Right hindlimb (tissue), 1 donor: ENCODE data around the gene KCNMA1.

Source experiments
- DNase-seq: peaks from one replicate; pipeline ENCODE4 v3.0.0-alpha.2; 2018

KCNMA1 gene

DNA sequence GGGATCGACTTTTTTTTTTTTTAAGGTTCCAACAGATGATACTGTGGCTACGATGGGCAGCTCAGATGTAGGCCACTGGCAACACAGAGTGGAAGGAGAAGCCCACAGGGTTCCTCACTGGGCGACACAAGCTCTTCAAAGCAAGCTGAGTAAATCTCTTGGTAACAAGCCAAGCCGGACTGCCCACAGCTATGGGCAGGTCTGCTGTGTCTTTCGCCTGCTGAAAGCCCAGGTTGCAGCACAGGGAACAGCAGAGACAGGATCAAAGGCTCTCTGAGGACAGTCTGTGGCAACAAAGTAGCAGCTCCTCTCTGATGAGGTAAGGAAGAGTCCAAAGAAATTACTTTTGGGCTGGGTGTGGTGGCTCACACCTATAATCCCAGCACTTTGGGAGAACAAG, 83.6 kb downstream of the KCNMA1 start:
- DNase-seq = no peak

DNA sequence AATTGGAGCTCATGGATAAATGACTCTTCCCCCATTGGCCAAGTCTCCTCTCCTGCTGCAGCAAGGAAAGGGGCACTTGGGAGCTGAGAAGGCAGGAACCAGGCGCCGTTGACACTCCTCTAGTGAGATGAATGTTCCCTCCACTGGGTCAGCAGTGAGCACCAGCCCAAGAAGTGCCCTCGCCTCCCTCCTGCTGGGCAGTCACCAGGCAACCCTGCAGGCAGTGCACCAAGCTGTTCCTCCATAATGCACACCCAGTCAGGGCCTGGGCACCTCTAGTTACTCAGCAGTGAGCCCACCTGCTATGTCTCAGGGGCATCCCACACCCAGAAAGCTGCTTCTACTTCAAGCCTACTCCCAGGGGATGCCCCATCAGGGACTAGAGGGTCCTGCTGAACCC, 84.3 kb downstream of the KCNMA1 start:
- DNase-seq = no peak

DNA sequence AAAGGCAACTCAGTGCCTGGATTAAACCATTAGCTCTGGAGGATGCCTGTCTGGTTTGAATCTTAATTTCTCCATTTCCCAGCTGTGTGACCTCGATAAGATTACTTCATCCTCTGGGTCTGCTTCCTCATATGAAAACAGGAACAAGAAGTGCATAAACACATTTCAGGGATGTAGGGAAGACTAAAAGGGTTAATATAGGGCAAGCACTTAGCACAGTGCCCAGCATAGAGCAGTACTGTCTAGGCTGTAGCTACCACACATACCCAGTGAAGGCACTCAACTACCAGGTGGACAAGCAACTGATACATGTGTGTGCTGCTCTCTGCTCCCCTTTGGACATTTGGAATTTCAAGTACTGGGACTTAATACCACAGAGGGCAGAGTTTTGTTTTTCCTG, 85.4 kb downstream of the KCNMA1 start:
- no peak for DNase-seq

DNA sequence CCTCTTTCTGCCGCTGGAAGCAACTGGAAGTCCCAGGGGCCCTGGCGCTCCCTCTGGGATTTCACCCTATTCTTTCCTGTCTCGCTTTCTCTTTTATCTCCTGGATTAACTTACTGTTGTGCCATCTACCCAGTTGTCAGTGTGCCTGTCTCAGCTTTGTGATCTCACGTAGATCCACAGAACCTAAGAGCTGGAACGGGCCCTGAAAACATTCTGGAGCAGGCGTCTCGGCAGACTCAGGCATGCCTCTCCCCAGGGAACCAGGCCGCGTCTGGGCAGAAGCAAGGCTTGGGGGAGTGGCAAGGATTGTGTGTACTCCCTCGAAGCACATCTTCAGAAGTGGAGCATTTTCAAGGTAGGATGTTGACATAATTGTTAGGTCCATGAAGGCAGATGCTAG, 87.2 kb downstream of the KCNMA1 start:
- DNase-seq = no peak

DNA sequence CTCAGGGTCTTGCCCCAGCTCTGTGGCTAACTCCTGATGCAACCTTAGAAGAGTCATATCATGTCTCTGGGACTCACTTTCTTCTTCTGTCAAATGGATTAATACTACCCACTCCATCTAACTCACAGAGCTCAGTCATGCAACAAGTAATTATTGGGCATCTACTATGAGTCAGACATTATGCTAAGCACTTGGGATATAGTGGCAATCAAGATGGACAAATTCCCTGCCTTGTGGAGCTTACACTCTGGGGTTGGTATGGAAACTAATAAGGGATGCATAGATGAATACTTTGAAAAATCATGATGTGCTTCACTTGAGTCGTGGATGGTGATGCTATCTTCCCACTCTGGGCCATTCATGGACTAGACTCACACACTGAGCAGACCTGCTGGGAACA, 88.9 kb downstream of the KCNMA1 start:
- no peak for DNase-seq

DNA sequence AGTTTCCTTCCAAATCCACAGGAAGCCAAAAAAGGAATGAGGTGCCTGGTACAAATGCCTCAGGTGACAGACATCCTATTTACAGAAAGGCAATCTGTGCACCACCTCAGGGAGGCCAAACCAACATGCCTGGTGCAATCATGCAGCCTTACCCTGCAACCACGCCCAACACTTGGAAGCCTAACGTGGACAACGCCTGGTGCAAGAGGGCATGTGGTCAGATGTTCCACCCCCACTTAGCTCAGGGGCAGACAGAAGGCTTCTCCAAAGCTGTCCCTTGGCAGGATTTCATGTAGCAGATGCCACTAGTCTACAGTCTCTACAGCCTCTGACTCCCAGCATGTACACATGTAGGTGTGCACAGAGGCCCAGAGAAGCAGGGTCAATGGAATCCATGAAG, 89.5 kb downstream of the KCNMA1 start:
- no peak for DNase-seq

DNA sequence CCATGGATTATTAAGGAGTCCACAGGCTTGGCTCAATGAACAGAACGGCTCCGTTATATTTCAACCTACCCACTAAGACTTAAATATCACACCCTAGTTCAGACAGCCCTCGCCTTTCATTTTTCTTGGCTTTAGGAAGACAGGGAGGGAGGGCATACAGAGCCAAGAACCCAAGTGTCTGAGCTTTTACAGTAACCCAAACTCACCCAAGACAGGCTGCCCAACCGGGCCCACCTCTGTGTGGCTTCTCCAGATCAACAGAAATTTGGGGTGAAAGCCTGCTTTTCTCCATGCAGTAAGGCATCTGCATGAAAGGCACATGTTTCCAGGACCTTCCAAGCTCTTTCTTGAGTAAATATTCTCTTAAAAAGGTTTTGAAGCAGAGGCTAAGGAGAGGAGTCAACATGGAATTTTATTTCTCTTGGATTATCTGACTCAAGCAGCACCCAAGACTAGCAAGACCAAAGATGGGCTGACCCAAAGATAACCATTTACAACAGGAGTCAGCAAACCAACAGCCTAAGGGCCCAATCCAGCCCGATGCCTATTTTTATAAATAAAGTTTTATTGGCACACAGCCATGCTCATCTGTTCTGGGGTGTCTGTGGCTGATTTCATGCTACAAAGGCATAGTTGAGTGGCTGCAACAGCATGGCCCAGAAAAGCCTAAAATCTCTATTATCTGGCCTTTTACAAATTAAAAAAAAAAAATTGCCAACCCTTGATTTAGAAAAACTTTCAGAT, 90.1 kb downstream of the KCNMA1 start:
- peak; percentile 52 for DNase-seq

DNA sequence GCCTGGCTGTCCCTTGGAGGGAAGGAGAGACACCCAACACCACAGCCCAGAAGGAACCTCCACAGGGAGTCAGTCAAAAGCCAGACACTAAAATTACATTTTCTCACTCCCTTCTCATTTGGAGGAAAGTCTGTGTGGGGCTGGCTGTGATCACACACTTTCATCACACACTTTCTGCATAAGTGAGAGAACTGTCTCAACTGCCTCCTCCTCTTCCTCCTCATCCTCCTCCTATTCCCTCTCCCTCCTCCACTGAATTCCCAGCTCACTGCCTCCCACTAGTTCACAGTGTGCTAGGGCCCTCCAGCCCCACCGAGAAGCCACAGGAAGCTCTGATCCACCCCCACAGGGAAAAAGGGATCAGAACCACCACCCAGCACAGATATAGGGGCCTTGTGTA, 91.6 kb downstream of the KCNMA1 start:
- no peak for DNase-seq

DNA sequence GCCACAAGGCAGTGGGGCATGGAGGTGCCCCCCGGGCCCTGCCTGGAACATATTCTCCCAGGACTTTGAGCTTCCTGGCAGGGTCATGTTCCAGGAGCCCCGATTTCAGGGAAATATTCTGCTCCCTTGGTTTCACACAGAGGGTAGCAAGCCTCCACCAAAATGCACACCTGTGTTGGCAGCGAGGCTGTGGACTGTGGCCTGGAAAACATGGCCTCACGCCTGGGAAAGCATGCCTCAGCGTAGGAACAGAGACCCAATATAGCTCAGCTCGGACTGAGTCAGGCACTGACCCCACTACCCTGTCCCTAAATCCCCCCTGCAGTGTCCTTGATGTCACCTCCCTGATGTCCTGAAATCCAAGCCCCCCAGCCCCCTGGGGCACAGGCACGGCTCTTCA, 92.0 kb downstream of the KCNMA1 start:
- DNase-seq = peak; percentile 48

DNA sequence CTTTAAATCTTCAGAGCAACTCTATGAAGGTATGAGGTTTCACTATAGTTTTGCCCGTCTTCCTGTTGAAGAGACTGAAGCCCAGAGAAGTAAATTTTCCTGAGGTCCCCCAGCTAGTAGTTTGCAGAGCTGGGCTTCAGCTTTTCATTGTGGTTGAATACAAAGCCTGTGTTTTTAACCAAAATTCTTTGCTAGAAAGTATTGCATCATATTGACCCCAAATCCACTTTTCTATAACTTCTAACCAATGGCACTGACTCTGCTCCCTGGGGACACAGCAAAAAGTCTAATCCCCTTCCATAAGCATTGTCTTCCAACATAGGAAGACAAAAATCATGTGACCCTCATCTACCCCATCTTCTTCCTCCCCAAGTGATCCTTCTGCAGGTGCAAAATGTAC, 93.0 kb downstream of the KCNMA1 start:
- no peak for DNase-seq

DNA sequence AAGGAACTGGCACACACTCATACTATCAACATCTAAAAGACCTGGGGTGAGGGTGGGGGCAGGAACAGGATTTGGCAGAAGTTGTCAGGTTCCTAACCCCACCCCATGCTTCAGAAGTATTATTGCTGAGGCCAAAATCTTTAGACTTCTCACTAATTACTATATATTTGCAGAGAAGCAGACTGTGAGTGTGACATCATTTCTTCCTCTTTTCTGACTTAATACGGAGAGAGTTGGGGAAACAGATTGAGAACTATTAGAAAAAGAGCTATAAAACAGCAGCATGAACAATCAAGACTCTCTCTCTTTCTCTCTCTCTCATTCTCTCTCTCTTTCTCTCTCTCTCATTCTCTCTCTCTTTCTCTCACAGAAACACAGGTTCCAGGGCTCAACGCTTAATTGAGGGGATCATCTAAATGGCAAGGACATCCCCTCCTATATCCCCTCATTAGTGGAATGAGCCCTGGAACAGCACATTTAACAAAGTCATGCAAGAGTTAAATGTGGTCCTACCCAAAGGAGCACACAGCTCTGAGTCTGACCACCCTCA, 94.8 kb downstream of the KCNMA1 start:
- no peak for DNase-seq

DNA sequence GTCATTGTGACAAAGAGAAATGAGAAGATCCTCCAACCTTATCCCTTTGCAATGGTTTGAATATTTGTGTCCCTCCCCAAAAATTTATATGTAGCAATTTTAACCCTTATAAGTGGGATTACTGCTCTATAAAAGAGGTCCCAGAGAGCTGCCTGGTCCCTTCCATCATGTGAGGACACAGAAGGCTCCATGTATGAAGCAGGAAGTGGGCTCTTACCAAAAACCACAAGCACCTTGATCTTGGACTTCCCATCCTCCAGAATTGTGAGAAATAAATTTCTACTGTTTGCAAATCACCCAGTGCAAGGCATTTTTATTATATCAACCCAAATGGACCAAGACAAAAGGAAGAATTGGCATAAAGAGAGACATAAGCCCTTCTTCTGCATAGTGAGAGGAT, 95.7 kb downstream of the KCNMA1 start:
- no peak for DNase-seq

DNA sequence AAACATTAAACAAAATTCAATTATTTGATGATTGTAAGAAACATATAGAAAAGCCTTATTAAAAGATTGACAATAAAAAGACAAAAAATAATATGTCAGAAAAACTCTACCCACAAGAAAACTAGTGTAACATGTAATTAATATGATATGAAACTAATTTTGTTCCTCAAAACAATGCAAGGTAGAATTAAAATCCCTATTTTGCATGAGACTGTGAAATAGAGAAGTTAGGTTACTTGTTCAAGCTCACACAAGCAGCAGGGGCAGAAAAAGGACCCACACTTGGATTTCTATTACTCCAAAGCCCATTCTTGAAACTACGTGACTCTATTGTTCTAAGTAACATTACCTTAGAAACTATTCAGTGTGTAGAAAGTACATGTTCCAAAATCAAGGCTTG, 96.4 kb downstream of the KCNMA1 start:
- no peak for DNase-seq

DNA sequence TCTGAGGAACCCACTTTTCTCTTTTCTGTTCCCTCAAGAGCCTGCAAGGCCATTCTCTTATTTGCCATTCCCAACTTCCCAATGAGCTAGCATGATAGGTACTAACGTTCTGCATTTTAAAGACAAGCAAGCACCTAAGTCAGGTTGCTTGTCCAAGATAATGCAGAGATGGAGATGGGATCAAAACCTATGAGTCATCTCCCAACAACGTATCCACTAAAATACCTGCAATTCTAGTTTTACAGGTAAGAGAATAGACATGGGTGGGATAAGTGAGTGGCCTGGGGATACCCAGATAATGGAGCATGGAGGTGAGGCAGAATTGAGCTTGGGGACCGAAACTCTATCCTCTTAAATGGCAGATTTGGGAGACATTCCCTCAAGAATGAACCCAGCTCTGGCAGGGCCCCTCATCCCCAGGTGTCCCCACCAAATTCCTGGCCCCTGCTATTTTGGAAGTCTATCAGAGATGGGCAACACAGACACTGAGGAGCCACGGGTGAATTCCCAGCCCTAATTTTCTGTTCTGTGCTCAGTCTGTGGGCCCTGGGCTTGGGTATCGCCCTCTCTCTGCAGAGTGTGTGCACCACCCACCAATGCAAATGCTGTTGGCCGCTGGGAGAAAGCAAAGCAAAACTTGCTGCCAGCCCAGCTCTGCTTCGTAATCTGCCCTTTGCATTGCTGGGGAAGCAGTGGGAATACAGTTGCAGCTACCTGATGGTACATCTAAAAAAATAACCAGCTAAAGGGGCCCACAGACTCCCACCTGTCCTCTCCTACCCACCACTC, 98.3 kb downstream of the KCNMA1 start:
- no peak for DNase-seq

DNA sequence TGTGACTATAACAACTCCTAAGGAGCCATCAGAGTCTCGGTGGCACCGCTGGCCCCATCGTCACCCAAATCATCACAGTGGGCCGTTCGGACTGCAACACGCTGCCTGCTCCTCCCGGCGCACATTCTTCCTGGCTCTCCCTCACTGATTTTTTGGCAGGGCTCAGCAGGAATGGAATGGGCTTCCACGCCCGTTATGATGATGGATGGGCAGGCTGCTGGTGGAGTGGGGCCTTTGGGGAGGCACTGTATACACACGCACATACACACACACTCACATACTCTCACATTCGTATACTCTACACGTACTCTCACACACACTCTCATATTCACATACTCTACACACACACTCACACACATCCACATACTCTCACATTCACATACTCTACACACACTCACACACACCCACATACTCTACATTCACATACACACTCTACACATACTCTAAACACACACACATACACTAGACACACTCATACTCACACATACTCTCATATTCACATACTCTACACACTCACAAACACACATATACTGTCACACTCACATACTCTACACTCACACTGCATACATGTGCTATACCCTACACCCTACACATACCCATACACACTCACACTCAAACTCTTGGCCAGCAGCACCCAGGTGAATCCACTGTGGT, 99.8 kb downstream of the KCNMA1 start:
- peak; percentile 78 for DNase-seq

DNA sequence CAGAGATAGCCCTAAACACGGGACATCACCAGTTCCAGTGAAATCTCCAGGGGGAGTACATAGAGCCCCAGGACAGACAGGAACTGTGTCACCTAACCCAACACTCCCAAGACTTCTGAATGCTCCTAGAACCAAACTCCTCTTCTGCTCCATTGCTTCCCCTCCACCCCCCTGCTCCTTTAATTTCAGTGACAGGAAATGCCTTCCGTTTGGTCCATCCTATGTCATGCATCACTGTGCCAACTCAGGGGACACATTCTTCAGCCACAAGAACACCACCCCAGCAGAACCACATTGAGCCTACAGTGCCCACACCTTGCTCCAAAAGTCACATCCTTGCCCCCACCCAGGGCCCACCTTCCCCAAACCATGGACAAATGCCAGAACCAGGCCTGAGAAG, 100.5 kb downstream of the KCNMA1 start:
- no peak for DNase-seq

DNA sequence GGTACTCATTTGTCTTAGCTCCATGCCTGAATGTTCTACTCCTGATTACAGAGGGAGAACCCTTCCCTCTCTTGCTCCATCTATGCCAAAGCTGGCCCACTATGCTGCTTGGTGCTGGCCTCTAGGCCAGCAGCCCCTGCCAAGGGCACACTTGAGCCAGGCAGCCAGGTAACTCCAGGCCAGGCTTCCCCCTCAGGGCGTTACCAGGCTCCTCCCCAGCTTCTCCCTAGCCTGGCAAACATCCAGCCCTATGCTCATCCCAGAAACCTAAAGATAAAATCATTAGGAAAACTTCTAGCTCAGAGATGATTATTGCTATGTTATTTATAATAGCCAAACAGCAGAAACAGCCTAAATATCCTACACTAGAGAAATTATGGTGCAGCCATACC, 103.7 kb downstream of the KCNMA1 start:
- DNase-seq = no peak

DNA sequence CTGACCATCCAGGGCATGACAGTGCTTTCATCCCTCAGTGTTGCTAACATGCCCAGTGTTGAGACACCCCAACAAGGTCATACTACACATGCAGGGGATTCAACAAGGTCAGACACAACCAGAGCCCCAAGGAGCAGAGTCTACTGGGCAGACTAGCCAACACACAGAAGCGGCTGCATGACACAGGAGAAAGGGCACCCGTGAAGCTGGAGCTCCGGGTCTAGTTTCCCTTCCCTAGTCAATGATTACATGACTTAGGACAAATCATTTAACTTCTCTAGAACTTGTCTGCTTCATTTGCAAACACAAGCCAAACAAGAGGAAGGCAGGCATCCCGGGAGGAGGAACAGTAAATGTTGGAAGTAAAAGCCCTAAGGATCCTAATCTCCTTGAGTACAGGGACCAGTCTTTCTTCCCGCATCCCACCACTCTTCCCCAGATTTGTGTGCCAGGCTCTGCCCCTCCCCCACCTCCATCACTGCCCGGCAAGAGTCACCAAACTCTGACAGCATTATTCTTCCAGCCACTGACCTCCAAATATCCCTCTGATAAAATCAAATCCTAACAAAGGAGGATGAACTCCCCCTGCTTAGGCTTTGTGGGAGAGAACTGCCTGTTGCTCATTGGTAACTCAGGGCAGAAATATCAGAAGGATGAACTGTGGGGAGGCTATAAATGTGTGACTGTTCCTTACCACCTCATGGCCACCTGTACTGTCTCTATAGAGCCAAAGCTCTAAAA, 104.3 kb downstream of the KCNMA1 start:
- no peak for DNase-seq

DNA sequence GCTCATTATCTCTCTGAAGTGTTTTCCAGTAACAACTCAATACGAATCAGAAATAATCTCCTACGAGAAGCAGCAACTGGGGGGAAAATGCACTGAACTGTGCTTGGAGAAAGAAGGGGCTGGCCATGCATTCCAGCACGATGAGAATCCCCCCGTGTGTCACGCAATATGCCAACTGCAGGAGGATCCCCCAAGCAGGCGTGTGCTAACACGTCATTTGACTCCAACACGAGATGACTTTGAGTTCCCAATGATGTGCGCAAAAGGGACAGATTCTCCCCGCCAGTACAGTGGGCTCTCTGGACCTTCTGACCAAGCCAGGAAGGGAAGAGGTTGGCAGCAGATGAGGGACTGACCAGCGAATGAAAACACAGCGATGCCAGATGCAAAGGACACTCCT, 105.5 kb downstream of the KCNMA1 start:
- no peak for DNase-seq

DNA sequence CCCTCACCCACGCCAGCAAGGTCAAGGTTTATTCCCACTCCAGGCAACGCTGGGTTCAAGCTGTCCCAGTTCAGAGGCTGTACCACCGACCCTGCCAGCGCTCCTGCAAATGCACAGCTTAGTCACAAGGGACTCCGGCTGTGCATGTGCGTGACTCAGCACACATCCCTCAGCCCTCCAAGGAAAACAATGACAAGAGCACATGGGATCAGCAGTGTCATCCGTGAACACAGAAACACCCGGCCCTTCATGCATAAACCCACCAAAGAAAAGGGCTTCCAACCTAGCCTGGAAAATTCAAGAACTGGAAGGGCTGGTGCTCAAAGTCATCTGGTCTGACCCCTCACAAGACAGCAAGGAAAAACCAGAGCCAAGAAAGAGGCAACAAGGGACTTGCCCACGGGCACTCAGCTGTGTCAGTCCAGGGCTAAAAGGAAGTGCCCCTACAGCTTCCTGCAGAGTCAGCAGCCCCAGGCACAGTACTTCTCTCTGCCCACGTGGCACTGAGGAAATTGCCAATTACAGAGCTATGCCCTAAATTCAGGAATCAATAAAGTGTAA, 106.1 kb downstream of the KCNMA1 start:
- no peak for DNase-seq

DNA sequence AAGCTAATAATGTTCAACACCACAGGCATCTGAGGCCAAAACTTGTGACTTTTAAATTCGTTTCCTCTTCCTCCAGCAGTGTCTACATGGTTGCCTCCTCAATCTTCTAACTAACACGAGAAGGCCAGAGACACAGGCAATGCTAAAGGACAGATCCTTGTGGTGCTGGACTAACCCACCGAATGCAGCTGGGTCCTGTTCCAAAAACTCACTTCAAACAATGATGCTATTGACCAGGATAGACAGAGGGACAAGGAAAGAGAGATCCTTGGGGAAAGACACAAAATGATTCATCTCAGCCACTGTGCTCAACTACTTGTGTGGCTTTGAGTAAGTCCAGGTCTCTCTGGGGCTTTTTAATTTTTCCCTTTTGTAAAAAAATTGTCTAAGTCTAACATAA, 107.6 kb downstream of the KCNMA1 start:
- DNase-seq = no peak

DNA sequence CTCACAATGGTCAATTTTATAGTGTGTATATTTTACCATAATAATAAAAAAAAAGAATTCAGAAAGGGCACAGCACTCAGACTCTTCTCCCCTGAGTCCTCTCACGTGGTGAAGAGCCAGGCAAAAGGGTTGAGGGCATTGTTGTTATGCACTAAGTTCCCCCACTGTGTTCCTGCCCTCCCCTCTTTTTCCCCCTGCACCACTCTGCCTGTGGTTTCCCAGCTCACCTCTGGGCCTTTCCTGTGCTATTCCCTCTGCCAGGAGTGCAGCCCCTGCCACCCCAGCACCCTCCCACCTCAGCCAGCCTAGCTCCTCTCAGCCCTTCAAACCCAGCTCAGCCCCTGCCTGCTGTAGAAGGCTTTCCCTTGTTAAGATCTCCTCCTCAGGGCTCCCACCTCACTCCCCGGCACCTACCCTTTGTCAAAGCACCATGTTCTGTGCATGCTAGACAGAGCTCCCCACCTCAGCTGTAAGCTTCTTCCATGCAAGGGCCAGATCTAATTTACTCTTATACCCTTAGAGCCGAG, 108.5 kb downstream of the KCNMA1 start:
- no peak for DNase-seq

DNA sequence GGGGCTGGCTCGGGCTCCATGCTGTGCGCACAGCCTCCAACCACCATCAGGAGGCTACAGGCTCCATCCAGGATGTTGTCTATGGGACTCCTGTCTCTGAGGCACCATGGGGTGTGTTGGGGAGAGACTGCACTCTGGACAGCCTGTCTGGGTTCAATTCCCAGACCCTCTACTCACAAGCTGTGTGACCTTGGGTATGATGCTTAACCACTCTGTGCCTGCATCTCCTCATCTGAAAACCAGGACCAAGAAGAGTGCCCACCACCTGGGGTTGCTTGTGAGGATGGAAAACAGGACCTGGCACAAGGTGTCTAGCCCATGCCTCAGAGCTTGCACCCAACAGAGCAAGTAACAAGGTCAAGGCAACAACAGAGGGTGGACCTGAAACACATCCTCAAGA, 109.8 kb downstream of the KCNMA1 start:
- DNase-seq = no peak
